ENCODE measurements around the gene AGBL4.

Gene AGBL4

GRCh38 chr1:48674641-48675040 lies 1349.1 kb downstream of the AGBL4 start:
- DNase-seq = no peak

- no peak for DNase-seq
Observed at GRCh38 chr1:48673332-48674105, 1350.2 kb downstream of the AGBL4 start.

- DNase-seq = no peak
Observed at GRCh38 chr1:48671578-48671977, 1352.2 kb downstream of the AGBL4 start.

- DNase-seq = no peak
Observed at GRCh38 chr1:48670234-48671020, 1353.3 kb downstream of the AGBL4 start.

- DNase-seq = no peak
Observed at GRCh38 chr1:48668339-48668738, 1355.4 kb downstream of the AGBL4 start.

- no peak for DNase-seq
Observed at GRCh38 chr1:48667782-48668181, 1356.0 kb downstream of the AGBL4 start.

GRCh38 chr1:48665708-48666407 lies 1357.9 kb downstream of the AGBL4 start:
- no peak for DNase-seq

- no peak for DNase-seq
Observed at GRCh38 chr1:48661726-48662463, 1361.9 kb downstream of the AGBL4 start.

GRCh38 chr1:48659801-48660200 lies 1364.0 kb downstream of the AGBL4 start:
- no peak for DNase-seq

- DNase-seq = no peak
Observed at GRCh38 chr1:48657413-48657812, 1366.3 kb downstream of the AGBL4 start.

GRCh38 chr1:48654606-48655210 lies 1369.0 kb downstream of the AGBL4 start:
- no peak for DNase-seq

- no peak for DNase-seq
Observed at GRCh38 chr1:48652334-48652733, 1371.4 kb downstream of the AGBL4 start.

GRCh38 chr1:48649880-48650279 lies 1373.9 kb downstream of the AGBL4 start:
- no peak for DNase-seq

GRCh38 chr1:48645883-48646282 lies 1377.9 kb downstream of the AGBL4 start:
- no peak for DNase-seq

- DNase-seq = no peak
Observed at GRCh38 chr1:48644905-48645605, 1378.7 kb downstream of the AGBL4 start.

- DNase-seq = no peak
Observed at GRCh38 chr1:48644190-48644900, 1379.4 kb downstream of the AGBL4 start.

GRCh38 chr1:48643193-48643592 lies 1380.6 kb downstream of the AGBL4 start:
- DNase-seq = no peak

GRCh38 chr1:48640836-48641492 lies 1382.8 kb downstream of the AGBL4 start:
- DNase-seq = no peak

- DNase-seq = no peak
Observed at GRCh38 chr1:48629867-48630266, 1393.9 kb downstream of the AGBL4 start.

GRCh38 chr1:48627486-48627885 lies 1396.3 kb downstream of the AGBL4 start:
- DNase-seq = no peak

GRCh38 chr1:48619539-48619938 lies 1404.2 kb downstream of the AGBL4 start:
- DNase-seq = no peak

Data from stimulated activated CD4-positive, alpha-beta T cell treated with anti-CD3 and anti-CD28 coated beads, Interleukin-4, amount 100 ng/mL, for 1 hour (primary cell).